ENCODE data around the gene DCAF6.
"Not testable (repeated sequence)": the region's sequence is repeated elsewhere in the genome, so short reads cannot be mapped to it uniquely, and the experiment has no call there.

DCAF6 gene, protein sequence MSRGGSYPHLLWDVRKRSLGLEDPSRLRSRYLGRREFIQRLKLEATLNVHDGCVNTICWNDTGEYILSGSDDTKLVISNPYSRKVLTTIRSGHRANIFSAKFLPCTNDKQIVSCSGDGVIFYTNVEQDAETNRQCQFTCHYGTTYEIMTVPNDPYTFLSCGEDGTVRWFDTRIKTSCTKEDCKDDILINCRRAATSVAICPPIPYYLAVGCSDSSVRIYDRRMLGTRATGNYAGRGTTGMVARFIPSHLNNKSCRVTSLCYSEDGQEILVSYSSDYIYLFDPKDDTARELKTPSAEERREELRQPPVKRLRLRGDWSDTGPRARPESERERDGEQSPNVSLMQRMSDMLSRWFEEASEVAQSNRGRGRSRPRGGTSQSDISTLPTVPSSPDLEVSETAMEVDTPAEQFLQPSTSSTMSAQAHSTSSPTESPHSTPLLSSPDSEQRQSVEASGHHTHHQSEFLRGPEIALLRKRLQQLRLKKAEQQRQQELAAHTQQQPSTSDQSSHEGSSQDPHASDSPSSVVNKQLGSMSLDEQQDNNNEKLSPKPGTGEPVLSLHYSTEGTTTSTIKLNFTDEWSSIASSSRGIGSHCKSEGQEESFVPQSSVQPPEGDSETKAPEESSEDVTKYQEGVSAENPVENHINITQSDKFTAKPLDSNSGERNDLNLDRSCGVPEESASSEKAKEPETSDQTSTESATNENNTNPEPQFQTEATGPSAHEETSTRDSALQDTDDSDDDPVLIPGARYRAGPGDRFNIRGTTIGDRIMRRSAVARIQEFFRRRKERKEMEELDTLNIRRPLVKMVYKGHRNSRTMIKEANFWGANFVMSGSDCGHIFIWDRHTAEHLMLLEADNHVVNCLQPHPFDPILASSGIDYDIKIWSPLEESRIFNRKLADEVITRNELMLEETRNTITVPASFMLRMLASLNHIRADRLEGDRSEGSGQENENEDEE

DNA sequence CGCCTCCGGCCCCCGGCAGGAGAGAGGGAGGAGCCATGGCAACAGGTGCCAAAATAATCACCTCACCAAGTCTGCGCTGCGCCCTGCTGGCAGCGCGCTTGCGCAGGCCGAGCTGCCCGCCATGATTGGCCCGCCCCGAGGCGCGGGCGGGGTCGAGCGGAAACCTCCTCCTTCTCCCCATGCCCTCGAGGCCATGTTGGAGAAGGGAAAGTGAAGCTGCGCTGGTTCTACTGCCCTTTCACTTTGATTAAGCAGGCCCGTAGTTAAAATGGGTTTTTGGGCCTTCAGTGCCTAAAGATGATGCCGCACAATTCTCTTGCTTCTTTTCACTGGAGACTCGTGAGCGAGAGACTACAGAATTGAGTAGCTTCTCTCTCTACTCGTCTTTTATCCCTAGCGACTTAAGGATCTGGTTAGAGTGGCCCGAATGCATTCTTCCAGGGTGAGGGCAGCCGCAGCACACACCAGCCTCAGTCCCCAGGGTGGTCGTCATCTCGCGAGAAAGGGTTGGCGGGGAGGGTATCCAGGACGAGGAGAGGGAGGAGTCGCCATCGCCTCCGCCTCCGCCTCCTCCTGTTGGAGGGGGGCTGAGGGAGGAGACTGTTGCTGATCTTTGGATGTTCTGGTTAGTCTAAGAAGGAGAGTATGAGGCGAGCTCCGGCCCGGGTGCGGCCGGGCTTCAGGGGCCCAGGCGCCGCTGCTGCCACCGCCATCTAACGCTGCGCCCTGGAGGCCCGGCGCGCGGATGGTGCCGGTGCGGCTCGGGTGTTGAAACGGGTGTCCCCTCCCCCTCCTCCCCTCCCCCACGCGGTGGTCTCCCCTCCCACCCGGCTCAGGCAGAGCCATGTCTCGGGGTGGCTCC is at the start of gene DCAF6:
Gene DCAF6, plus strand, starts transcription at position 616 of the 862 bp plus-strand sequence. Its CDS starts 229 bp downstream, at position 845.
- peak; percentile 77 to 98 (median 95) for DNase-seq

DNA sequence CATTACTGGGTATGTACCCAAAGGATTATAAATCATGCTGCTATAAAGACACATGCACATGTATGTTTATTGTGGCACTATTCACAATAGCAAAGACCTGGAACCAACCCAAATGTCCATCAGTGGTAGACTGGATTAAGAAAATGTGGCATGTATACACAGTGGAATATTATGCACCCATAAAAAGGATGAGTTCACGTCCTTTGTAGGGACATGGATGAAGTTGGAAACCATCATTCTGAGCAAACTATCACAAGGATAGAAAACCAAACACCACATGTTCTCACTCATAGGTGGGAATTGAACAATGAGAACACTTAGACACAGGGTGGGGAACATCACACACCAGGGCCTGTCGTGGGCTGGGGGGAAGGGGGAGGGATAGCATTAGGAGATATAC is 49.3 kb upstream of the DCAF6 start:
- not testable (repeated sequence) for DNase-seq

DNA sequence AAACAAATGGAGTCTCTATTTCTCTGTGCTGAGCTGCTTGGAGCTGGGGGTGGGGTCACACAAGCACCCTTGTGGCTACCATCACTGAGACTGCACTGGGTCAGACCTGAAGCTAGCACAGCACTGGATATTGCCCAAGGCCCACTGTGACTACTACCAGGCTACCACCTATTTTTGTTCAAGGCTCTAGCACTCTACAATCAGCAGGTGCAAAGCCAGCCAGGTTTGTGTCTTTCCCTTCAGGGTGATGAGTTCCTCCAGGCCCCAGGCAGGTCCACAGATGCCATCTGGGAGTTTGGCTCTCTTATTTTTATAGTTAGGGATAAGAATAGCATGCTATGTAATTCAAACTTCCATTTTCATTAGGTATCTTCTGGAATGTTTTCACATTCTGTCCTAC is 46.1 kb upstream of the DCAF6 start:
- no peak for DNase-seq

DNA sequence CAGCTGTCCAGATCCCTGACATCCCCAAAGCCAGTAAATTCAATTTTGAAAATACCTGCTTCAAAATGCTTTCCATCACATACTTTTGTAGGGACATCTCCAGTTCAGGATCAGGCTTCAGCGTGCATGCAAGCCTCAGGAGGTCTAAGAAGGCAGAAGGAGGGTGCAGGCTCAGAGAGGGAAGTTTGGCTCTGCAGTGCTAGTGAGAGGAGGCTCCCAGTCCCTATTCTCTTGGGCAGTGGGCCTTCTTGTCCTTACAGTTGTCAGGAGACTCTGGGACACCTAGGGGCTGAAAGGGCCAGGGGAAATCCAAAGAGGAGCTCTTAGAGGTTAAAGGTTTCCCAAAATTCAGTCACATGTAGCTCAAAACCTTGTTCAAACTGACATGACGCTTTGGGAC is 42.7 kb upstream of the DCAF6 start:
- DNase-seq, result no peak

DNA sequence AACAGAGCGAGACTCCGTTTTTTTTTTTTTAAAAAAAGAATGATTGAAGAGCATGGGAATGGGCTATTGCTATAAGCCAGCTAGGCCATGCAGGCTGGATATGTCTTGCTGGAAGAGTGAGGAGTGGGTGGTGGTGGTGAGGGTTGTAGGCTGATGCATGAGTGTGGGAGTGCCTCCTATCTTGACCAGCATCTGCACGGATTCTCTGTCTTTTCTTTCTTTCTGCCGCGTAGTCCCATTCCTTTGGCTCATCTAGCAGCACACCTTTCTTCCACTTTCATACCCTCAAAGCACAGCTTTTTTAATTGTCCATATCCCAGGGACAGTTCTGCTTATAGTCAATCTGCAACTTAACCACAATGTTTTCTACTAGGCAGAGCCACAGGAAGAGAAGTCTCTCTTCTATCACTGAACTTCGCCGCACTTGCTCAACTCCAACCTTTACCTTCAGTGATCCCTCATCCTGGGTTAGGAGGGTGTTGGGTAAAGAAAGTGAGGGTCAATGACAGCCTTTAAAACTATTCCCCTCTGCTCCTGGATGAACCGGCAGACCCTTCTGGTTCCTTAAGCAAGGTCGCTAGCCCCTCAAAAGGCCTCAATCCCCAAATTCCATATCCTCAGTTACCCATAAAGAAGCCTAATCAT is 37.8 kb upstream of the DCAF6 start:
- DNase-seq, result no peak

DNA sequence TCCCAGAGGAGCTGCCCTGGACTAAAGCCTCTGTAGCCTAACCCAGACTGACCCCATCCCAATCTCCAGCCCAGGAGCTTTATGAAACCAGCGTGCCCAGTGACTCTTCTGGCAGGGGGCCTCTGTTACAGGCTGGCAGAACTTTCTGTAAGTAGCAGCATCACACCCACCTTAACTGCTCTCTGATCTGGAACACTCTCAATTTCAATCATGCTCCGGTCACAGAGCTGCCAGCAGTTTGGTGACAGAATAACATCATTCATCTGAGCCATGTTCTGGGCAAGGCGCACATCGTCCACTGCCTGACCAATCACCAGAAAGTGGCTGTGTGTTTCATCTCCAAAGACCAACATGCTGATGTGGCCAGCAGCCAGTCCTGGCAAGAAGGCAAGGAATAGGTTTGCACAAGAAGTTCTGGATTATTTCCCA is 37.2 kb upstream of the DCAF6 start:
- DNase-seq, result no peak

DNA sequence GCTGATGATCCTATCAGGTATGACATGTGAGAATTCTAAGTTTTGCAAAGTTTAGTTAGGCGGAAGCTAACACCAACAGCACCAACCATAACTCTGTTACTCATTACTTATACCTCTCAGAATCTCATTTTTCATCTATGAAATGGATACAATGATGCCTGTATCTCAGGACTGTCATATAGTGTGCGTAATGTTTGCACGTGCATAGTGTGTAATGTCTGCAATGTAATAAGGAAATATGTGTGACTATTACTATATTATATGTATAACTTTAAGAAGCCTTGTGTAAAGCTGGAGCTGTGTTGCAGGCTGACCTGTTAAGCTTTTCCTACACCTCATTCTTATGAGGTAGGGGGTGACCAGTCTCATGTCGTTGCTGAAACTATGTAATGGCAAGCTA is 35.6 kb upstream of the DCAF6 start:
- no peak for DNase-seq

DNA sequence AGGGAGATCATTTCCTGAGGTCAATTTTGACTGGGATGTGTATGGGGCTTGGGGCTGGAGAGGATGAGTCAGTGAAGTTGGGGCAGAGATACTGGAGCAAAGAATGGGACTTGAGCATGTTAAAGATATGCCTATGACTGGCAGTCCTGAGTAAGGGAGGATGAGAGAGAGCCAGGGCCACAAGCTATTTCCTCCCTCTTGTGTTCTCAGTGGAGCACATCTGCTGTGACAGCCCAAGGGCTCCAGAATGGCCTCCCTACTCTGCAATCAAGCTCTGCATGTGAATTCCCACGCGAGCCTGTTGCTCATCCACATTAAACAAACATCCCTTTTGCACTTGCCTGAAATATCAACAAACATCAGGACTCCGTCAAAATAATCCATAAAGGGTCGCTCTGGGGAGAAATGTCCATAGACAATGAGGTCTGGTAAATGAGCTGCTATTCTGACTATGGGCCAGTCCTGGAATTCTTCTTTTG is 31.8 kb upstream of the DCAF6 start:
- DNase-seq, result no peak

DNA sequence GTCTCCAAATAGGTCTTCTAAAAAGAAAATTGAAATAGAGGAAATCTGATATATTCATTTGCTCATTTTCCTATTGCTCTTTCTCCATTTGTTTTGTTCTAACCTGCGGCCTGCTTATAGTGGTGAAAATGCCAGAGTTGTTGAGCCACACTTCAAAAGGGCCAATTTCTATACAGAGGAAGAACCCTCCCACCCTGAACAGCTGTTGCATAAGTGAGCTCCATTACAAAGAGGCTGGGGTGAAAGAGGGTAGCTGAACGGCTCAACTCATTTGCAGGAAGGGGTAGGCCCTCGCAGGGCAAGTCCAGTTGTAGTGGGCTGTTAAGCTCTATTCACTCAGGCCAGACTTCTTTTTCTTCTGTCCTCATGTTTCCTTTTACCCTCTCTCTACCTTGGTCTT is 31.3 kb upstream of the DCAF6 start:
- DNase-seq, result no peak

DNA sequence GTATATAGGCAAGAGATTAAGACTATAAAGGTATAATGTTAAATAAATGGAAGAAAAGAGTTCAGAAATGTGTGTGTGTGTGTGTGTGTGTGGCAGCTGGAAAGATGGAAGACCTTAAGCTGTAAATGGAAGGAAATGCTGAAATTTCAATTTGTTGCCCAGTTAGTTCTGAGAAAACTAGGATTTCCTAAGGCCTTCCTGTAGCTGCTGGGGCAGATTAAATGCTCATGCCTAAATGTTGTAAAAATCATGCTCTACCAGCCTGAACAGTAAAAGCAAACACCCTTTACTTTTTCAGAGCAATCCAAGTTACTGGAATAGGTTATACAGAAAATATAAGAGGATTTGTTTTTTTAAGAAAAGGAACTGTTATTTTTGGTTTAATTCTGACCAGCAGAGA is 30.8 kb upstream of the DCAF6 start:
- no peak for DNase-seq

DNA sequence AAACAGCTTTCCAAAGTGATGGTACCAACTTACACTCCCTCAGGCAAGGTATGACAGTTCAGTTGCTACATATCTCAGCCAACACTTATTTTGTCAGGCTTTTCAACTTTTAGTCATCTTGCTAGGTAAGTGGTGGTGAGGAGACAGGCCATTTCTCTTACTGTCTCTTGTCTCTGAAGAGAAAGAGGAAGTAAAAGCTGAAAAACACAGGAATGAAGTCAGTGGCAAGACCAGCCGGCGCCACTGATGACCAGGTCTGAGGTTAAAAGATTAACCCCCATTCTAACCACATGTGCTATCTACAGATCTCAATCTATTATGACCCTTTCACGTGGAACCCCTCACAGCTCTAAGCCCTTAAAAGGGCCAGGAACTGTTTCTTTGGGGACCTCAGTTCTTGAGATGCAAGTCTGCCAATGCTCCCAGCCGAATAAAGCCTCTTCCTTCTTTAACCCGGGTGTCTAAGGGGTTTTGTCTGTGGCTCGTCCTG is 26.7 kb upstream of the DCAF6 start:
- no peak for DNase-seq

DNA sequence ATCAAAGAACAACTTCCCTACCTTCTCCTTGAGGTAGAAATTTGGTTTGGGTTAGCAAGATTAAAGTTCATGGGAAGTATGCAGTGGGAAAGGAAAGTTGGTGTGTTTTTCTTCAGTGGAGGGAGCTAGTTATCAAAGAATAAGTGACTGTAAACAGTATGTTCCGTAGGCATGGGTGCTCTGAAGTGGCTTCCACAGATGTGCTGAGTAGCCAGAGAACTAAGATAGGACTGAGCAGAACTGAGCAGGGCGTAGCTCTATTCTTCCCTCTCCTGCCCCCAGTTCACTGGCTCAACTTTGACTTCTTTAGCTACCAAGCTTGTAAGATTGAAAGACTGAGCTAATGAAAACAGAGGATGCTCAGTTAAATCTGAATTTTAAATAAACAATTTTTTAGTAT is 26.0 kb upstream of the DCAF6 start:
- no peak for DNase-seq

DNA sequence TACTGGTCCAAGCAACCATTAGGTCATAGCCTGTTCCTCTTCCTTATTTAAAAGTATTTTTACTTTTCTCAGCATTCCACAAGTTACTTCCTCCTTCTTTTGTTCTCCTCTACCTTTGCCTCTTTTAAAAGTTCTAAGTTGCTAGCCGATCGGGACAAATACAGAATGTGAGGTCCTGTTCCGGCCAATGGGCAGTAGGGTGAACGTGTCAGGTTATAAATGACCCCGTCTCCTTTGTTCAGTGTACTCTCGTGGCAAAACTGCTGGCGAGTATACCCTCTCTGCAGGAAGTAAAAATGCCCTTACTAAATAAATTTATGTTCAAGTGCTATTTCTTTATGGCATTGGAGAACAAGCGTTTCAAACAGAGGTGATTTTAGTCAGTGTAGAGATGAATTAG is 25.1 kb upstream of the DCAF6 start:
- no peak for DNase-seq

DNA sequence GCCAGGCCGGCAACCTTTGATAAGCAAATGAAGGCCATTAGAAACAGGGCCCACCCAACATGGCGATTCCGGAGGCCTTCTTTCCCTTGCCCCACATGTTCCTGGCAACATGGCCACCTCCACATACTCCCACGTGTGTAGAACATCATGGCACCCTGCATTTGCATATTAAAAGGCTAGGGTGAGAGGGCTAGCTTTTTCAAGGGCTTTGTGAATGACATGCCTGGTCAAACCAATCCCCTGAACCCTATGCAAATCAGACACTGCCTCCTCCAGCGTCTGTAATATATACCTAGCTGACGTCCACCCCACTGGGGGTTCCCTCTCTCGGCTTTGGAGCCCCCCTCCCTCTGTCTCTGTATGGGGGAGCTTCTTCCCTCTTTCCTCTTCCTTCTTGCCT is 24.2 kb upstream of the DCAF6 start:
- DNase-seq, result no peak

DNA sequence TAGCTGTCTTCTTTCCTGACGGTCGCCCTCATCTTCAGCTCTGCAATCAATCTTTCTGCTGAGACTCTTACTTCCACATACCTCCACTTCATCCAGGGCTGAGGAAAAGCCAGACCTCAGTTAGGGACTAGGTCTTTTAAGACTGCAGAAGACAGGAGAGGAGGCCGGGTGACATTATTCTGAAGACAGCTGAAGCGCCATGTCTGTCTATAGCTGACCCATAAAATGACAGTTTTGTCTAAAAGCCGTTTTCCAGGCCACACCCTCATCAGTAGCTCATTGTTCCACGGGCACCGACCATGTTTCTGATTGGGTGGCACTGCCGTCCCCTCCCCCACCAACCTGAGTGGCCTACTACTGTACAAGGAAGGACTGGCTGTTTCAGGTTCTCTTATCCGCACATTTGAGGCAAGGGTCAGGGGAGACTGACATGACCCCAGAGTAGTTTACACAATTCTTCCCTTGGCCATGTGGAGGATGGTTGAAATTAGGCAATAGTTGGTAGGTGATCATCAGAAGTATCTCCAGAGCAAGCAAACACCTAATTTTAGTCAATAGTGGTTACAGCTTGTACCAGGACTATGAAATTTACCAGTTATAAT is 22.5 kb upstream of the DCAF6 start, which contains the start of gene ADCY10:
Gene ADCY10, minus strand, starts transcription at position 240 of the 602 bp plus-strand sequence. CDS start 8,994 bp downstream, outside the sequence.
- DNase-seq, result peak in 2 of 56 donors; percentile 2 to 6

DNA sequence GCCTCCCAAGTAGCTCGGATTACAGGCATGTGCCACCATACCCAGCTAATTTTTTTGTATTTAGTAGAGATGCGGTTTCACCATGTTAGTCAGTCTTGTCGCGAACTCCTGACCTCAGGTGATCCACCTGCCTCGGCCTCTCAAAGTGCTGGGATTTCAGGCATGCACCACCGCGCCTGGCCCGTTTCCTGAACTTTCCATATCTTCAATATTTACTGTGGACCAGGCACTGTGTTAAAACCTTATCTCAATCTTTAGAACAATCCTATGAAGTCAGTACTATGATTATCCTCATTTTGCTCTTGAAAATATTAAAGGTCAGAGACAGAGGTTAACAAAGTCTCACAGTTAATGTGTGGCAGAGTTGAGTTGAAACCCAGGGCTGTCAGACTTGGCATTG is 20.9 kb upstream of the DCAF6 start:
- DNase-seq, result no peak

DNA sequence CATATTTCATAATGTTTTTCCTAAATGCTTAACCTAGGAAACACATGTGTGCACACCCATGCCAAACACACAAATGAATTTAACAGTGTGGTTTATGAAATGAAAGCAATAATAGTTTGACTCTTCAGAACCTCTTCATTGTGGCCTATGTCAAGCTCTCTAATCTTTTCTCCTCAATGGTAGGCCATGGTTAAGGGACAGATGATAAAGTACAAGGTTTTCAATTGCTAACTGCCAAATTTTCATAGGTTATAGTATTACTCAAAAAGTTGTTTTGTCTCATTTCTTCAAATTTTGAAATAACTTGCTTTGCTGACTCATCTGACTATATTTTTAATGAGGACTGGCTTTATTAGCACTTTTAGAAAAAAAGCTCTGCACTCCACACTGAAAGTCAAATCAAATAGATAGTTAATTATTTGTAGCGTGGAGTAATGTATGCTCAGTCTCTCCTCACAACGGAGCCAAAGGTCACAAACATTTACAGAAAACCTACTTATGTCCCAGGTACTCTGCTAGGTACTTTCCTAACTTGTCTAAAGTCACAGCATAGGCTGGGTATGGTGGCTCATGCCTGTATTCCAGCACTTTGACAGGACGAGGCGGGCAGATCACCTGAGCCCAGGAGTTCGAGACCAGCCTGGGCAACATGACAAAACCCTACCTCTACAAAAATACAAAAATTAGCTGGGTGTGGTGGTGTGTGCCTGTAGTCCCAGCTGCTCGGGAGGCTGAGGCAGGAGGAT is 19.5 kb upstream of the DCAF6 start:
- DNase-seq, result no peak

DNA sequence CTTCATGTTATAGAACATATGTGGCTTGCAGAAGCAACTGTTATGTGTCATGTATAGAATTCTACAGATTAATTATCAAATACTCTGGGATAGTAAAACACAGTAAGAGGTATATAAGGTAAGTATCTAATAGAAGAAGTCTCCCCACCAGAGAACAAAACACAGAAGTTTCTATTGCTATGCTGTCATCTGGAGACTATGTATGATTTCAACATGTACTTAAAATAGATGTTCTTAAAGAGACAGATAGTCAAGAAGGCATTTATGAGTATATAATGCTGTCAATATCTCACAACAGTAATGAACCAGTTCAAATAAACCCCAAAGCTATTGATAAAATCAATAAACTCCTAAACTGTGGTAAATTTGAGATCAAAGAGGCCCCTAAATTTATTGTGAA is 14.5 kb upstream of the DCAF6 start:
- DNase-seq, result no peak

DNA sequence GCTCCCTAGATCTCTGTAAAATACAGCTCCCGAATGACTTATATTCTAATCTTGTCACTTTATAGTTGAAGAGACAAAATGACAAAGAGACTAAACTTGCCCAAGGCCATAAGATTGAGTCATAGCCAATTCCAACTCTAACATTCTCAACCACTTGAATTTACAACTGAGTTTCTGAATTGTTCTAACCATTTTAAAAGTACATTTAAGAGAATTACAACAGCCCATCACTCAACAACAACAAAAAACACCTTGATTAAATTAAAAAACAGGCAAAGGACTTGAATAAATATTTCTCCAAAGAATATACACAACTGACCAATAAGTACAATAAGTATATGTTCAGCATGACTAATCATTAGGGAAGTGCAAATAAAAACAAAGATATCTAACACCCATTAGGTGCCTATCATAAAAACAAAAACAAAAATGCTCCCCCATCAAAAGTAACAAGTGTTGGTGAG is 13.8 kb upstream of the DCAF6 start:
- DNase-seq, result no peak

Data from nucleus accumbens (tissue), 56 donors.